ENCODE measurements around the gene SYNE2. TPM values are rescaled to one million over a fixed set of nuclear protein-coding genes. Genes with fewer than 3 reads are reported as not detected.
A peak's percentile ranks its signal among the peaks of the same experiment; 100 is the strongest.

SYNE2 gene
- total RNA-seq, 1 donor, result 13.4 TPM

DNA sequence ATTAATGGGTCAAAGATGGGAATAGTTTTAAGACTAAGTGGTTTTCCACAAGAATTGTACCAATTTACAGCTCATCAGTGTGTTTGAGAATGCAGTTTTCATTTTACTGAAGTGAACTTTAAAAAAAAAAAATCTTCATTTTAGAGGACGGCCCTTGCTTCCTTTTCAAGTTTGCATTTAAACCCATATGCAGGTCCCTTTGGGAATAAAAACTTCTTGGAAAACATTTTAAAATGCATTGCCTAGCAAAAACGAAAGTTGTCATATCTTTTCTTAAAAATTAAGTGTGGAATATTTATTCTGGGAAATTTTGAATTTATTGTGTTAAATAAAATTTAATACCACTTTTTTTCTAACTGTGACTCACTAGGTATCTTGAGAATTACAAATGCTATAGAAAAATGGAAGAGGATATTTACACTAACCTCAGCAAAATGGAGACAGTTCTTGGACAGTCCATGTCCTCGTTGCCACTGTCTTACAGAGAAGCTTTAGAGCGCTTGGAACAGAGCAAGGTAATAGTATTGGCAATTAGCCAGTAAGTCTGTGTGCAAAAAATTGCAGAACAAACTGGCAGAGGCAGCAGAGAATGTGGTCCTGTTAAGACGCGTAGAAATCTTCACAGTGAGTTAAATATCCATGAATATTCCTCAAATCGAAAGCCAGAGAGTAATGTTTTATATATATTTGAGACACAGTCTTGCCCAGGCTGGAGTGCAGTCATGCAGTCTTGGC is 209.7 kb downstream of the SYNE2 start:
- TF ChIP-seq, protein P1, sequence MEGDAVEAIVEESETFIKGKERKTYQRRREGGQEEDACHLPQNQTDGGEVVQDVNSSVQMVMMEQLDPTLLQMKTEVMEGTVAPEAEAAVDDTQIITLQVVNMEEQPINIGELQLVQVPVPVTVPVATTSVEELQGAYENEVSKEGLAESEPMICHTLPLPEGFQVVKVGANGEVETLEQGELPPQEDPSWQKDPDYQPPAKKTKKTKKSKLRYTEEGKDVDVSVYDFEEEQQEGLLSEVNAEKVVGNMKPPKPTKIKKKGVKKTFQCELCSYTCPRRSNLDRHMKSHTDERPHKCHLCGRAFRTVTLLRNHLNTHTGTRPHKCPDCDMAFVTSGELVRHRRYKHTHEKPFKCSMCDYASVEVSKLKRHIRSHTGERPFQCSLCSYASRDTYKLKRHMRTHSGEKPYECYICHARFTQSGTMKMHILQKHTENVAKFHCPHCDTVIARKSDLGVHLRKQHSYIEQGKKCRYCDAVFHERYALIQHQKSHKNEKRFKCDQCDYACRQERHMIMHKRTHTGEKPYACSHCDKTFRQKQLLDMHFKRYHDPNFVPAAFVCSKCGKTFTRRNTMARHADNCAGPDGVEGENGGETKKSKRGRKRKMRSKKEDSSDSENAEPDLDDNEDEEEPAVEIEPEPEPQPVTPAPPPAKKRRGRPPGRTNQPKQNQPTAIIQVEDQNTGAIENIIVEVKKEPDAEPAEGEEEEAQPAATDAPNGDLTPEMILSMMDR (IDR thresholded peaks at IDR 0.05; ENCODE audit: insufficient read depth, low read depth, low read length), result no peak
- no peak overlapping the region for H3K4me3 ChIP-seq (ENCODE audit: low read depth, low read length)
- DNase-seq (ENCODE audit: low read depth), result no peak

DNA sequence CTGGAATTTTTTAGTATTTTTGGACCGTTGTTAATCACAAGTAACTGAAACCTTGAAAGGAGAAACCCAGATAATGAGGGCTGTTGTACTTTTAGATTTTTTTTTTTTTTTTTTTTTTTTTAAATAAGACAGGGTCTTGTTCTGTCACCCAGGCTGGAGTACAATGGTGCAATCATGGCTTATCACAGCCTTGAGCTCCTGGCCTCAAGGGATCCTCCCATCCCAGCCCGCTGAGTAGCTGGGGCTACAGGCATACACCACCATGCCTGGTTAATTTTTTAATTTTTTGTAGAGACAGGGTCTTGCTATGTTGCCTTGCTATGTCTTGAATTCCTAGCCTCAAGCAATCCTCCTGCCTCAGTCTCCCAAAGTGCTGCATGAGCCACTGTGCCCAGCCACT is 211.6 kb downstream of the SYNE2 start:
- TF ChIP-seq, protein P1 (IDR thresholded peaks at IDR 0.05; ENCODE audit: insufficient read depth, low read depth, low read length), result no peak
- no peak for DNase-seq (ENCODE audit: low read depth)
- H3K4me3 ChIP-seq (ENCODE audit: low read depth, low read length), result no peak overlapping the region

DNA sequence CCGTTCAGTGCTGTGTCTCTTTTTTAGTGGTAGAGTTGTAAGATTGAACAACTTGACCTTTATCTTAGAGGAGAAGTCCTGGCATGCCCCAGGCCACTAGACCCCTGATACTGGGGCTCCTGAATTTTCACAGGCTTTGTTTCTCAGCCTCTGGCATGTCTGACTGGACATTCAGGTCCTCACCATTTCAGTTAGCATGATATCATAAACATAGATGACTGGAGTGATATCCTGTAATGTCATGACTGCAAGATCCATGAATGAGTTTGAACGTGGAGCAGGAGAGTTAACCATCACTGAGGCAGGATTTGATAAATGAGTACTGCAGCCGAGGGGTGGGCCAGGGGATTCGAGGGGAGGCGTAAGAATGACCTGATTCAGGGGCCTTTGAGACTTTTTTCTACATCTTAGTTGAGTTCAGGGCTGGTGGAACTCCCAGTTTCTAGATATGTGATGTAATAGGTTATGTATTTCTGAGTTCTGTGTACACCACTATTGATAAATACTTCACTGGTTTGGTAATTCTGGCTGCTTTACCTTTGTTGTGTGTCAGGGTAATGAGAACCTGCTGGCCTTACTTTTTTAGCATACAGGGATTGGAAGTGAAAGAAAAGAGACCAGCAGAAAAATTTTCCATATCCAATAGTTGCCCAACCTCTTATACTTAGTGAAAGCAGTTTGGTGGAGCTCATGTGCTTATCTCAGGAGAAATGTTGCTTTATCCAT is 217.0 kb downstream of the SYNE2 start:
- H3K4me3 ChIP-seq (ENCODE audit: low read depth, low read length), result no peak overlapping the region
- TF ChIP-seq, protein P1 (IDR thresholded peaks at IDR 0.05; ENCODE audit: insufficient read depth, low read depth, low read length), result no peak
- peak; percentile 24 for DNase-seq (ENCODE audit: low read depth)

DNA sequence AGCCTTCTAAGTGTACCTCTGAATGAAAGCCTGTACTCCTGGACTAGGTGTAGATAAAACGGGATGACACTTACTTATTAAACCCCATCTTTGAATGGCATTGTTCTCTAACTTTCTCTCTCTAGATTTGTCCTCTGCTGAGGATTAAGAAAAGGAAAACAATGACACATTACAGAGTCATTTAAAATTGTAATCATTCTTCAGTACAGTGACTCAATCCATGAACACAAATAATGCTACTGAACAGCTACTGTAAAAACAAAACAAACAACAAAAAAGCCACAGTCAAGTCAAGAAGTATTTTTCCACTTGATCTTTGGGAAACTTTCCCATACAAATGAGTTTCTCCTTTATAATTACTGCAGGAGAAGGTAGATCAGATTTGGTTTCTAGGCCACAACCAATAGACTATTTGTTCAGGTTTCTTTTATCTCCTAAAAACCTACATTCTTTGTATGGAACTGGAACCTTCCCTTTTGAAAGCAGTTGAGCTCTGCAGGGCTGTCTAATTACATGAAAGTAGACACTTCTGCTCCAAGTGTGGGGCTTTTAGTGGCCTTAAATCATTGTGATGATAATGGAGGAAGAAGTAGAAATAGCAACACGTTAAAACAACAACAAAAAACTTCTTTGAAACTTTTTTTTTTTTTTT is 222.3 kb downstream of the SYNE2 start:
- no peak overlapping the region for H3K4me3 ChIP-seq (ENCODE audit: low read depth, low read length)
- DNase-seq (ENCODE audit: low read depth), result peak; percentile 69
- TF ChIP-seq, protein P1 (IDR thresholded peaks at IDR 0.05; ENCODE audit: insufficient read depth, low read depth, low read length), result no peak

DNA sequence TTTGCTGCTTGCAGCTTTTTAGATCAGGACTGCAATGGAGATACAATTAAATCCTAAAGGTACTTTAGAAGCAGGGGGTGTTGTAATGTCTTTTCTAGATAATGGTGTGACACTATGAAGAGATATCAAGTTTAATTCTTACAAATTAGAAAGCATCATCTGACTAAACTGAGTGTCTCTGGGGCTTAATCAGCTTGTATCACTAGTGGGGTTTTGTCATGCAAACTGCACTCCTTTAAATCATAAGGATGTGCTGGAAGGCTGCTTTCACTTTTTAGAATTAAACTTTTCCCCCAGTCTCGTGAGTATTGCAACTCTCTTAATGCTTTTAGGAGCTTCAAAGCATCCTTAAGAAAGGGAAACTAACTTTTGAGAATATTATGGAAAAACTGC is 222.8 kb downstream of the SYNE2 start:
- no peak for DNase-seq (ENCODE audit: low read depth)
- no peak overlapping the region for H3K4me3 ChIP-seq (ENCODE audit: low read depth, low read length)
- TF ChIP-seq, protein P1 (IDR thresholded peaks at IDR 0.05; ENCODE audit: insufficient read depth, low read depth, low read length), result no peak

DNA sequence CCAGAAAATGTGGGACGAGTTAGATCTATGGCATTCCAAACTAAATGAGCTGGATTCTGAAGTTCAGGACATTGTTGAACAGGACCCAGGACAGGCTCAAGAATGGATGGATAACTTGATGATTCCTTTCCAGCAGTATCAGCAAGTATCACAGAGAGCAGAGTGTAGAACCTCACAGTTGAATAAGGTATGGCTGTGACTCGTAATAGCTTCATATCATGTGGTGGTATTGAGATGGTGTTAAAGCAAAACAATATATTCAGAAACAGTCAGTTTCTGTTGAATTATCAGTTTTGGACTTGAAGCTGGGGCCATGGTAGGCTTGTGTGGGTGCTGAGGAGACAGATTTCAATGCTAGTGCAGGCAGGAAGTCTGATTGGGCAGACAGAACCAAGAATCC is 227.6 kb downstream of the SYNE2 start:
- TF ChIP-seq, protein P1 (IDR thresholded peaks at IDR 0.05; ENCODE audit: insufficient read depth, low read depth, low read length), result no peak
- no peak for DNase-seq (ENCODE audit: low read depth)

More for the DNA sequence above, 227.6 kb downstream of the SYNE2 start:
- no peak overlapping the region for H3K4me3 ChIP-seq (ENCODE audit: low read depth, low read length)
